HFF-Myc (cell line): ENCODE data around the gene BBS1.

Source experiments
- DNase-seq: peaks from one replicate; pipeline ENCODE4 v3.0.0-alpha.2; 2011; ENCODE audit warnings: low read depth; ENCODE audit errors: extremely low read depth
- H3K4me3 ChIP-seq: replicated peaks from 2 replicates; pipeline ENCODE4 v1.5.1; 2011; ENCODE audit warnings: low read depth, mild to moderate bottlenecking, control low read depth, low read length
- TF ChIP-seq, protein P1 (sequence below): IDR thresholded peaks from 2 replicates; pipeline ENCODE4 v1.5.1; 2012; ENCODE audit warnings: mild to moderate bottlenecking, low read depth, low read length, control low read depth; ENCODE audit errors: missing control alignments

The BBS1 gene

DNA sequence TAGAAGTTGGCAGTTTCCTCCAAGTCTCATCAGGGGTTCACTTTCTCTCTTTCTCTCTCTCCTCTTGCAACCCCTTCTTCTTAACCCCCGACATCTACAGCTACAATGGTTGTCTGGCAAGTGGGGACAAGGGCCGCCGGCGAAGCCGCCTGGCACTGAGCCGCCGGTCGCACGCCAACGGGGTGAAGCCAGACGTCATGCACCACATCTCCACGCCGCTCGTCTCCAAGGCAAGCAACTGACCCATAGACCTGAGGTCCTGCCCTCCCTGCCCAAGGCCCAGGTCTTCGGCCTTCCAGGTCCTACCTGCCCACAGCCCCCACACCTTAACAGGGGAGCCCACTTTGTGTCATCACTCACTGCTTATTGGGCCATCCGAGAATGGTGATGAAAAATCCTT is 39.3 kb upstream of the BBS1 start:
- H3K4me3 ChIP-seq = no peak overlapping the region
- TF ChIP-seq, protein P1, sequence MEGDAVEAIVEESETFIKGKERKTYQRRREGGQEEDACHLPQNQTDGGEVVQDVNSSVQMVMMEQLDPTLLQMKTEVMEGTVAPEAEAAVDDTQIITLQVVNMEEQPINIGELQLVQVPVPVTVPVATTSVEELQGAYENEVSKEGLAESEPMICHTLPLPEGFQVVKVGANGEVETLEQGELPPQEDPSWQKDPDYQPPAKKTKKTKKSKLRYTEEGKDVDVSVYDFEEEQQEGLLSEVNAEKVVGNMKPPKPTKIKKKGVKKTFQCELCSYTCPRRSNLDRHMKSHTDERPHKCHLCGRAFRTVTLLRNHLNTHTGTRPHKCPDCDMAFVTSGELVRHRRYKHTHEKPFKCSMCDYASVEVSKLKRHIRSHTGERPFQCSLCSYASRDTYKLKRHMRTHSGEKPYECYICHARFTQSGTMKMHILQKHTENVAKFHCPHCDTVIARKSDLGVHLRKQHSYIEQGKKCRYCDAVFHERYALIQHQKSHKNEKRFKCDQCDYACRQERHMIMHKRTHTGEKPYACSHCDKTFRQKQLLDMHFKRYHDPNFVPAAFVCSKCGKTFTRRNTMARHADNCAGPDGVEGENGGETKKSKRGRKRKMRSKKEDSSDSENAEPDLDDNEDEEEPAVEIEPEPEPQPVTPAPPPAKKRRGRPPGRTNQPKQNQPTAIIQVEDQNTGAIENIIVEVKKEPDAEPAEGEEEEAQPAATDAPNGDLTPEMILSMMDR = no peak
- DNase-seq = no peak

DNA sequence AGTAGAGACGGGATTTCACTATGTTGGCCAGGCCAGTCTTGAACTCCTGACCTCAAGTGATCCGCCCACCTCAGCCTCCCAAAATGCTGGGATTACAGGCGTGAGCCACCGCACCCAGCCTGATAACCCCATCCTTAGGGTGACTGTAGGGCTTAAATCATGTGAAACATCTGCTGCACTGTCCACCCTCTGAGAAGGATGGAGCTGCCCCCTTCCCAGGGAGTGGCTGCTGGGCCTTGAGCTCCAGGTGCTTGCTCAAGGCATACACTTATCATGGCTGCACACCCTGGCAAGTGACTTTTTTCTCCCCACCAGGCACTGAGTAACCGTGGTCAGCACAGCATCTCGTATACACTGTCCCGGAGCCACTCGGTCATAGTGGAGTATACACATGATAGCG is 38.4 kb upstream of the BBS1 start:
- no peak overlapping the region for H3K4me3 ChIP-seq
- DNase-seq = no peak
- TF ChIP-seq, protein P1 = no peak

DNA sequence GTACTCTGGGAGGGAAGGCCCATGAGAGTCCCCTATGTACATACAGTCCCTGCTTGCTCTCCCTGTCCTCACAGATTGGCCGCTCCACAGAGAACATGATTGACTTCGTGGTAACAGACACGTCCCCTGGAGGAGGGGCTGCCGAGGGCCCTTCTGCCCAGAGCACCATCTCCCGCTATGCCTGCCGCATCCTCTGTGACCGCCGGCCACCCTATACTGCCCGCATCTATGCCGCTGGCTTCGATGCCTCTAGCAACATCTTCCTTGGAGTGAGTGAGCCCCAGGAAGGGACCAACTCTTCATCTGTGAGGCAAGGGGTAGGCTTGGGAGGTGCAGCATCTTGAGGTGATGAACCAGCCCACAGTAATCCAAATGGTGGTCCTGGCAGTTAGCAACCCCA is 37.3 kb upstream of the BBS1 start:
- no peak for DNase-seq
- TF ChIP-seq, protein P1 = no peak
- H3K4me3 ChIP-seq = no peak overlapping the region

DNA sequence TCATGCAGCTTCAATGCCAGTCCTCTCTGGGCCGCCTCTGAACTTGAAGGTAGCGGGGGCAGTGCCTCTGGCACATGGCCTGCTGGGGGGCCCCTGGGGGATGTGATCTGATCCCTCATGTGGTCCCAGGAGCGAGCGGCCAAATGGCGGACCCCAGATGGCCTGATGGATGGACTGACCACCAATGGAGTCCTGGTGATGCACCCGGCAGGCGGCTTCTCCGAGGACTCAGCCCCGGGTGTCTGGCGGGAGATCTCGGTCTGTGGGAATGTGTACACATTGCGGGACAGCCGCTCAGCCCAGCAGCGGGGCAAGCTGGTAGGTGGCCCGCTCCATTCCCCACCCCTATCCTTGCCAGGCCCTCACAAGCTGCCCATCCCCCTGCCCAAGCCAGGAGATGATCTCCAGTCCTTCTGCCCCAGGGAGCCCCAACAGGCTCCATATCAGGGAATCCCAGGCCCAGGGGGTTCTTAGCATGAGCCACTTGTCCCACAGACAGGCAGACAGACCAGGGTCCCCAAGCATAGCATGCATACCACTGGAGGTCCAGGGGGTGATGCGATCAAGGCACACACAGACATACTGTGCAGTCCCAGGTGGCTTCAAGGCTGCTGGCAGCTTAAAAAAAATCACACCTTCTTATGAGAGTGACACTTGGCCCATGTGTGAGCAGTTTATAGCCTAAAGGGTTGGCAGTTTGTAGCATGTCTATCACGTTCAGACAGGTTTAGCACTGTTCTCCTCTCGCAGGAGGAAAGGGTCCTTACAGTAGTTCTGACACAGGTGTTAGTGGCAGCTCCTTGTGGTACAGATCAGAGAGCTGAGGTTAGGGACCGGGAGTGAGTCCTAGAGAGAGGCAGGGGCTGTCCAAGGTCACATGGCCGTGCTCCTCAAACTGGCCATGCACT is 36.6 kb upstream of the BBS1 start:
- no peak for DNase-seq
- TF ChIP-seq, protein P1 = no peak
- no peak overlapping the region for H3K4me3 ChIP-seq

DNA sequence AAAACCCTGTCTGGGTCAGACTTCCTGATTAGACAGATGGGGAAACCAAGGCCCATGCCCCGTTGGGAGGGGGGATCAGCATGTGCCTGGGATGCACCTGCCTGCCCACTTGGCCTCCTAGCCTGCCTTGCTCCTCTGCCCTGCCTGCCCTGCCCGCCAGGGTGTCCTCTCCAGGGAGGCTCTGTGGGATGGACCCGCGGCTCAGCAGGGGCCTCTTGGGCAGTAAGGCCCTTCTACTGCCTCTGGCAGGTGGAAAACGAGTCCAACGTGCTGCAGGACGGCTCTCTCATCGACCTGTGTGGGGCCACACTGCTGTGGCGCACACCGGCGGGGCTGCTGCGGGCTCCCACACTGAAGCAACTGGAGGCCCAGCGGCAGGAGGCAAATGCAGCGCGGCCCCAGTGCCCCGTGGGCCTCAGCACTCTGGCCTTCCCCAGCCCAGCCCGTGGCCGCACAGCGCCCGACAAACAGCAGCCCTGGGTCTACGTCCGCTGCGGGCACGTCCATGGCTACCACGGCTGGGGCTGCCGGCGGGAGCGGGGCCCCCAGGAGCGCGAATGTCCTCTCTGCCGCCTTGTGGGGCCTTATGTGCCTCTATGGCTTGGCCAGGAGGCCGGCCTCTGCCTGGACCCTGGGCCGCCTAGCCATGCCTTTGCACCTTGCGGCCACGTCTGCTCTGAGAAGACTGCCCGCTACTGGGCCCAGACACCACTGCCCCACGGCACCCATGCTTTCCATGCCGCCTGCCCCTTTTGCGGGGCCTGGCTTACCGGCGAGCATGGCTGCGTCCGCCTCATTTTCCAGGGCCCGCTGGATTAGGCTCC is 34.9 kb upstream of the BBS1 start:
- no peak for DNase-seq
- TF ChIP-seq, protein P1 = no peak

DNA sequence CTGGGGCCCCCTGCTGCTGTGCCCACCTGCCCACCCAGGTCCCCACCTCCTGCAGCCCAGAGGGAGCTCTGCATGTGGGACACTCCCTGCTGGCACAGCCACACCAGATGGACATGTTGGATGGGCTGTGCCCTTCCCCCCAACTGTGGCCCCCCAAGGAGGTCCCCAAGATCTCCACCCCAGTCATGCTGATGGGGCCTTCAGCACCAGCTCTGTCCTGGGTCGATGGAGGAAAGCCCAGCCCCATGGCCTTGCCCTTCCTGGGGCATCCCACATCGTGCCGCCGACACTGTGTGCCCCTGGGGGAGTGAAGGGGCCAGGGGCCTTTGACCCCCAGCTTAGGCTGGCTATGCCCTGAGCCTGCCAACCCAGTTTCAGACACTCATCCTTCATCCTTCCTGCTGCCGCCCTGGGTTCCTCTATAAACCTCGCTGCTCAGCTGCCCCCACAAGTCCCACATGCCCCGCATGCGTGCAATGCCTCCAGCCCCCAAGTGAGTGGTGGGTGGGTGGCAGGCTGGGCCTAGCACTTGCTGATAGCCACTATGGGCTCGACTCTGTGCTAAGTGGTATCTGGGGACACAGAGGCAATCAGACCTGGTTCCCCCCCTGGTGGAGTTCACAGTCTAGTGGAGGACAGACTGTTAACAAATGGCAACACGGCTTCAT is 34.1 kb upstream of the BBS1 start:
- no peak overlapping the region for H3K4me3 ChIP-seq
- TF ChIP-seq, protein P1 = no peak
- DNase-seq = no peak

More for the DNA sequence above, 34.9 kb upstream of the BBS1 start:
- H3K4me3 ChIP-seq = no peak overlapping the region
